ENCODE results near the gene CNIH3.

- TF ChIP-seq CTCF (IDR thresholded peaks at IDR 0.05) (no peak), POLR2AphosphoS5 (IDR thresholded peaks at IDR 0.05) (no peak), POLR2A (IDR thresholded peaks at IDR 0.05) (no peak), EP300 (IDR thresholded peaks at IDR 0.05) (no peak)
Measured at GRCh38 chr1:224589006-224589405, 27.1 kb upstream of the CNIH3 start.
